Breast epithelium (tissue), 3 donors: ENCODE measurements around the gene WHRN.

Source experiments
- POLR2AphosphoS5 ChIP-seq, 3 donors: sonication (generic); formaldehyde crosslinking; IDR thresholded peaks; one replicate each; pipeline ENCODE4 v1.6.1; 2017; ENCODE audit warnings: antibody characterized with exemption in 3 of 3
- TF ChIP-seq, protein P1 (sequence below), 3 donors: fragments of 450-650 bp; IDR thresholded peaks; one replicate each; pipeline ENCODE4 v1.5.1; 2016 to 2017; ENCODE audit warnings: antibody characterized with exemption in 3 of 3, mild to moderate bottlenecking in 3 of 3, moderate library complexity in 3 of 3

DNA sequence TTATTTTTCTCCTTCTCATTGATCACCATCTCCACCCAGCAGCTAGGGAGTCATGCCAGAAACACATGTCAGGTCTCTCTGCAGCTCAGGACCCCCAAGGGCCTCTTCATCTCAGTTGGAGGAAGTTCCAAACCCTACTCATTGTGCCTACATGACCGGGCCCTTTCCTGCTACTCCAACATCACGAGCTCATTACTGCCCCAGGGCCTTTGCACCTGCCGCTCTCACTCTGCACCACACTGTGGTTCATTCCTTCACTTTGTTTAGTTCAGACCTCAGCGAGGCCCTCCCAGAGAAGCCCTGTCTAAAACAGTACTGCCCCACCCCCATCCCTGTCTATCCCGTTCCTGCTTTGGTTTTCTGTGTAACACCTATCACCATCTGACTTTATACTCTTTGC lies 95.4 kb downstream of the WHRN start:
- TF ChIP-seq, protein P1, sequence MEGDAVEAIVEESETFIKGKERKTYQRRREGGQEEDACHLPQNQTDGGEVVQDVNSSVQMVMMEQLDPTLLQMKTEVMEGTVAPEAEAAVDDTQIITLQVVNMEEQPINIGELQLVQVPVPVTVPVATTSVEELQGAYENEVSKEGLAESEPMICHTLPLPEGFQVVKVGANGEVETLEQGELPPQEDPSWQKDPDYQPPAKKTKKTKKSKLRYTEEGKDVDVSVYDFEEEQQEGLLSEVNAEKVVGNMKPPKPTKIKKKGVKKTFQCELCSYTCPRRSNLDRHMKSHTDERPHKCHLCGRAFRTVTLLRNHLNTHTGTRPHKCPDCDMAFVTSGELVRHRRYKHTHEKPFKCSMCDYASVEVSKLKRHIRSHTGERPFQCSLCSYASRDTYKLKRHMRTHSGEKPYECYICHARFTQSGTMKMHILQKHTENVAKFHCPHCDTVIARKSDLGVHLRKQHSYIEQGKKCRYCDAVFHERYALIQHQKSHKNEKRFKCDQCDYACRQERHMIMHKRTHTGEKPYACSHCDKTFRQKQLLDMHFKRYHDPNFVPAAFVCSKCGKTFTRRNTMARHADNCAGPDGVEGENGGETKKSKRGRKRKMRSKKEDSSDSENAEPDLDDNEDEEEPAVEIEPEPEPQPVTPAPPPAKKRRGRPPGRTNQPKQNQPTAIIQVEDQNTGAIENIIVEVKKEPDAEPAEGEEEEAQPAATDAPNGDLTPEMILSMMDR (IDR thresholded peaks at IDR 0.05): no peak
- TF ChIP-seq POLR2AphosphoS5 (IDR thresholded peaks at IDR 0.05): no peak
